Loucy (cell line): ENCODE measurements around the gene TNFRSF8.

Source experiments
- H2AFZ ChIP-seq: fragments of 200-600 bp; sonication (generic); 2 replicates; pipeline ENCODE4 v1.6.0; 2016; ENCODE audit warnings: antibody characterized with exemption, mild to moderate bottlenecking, low read length, moderate library complexity
- H3F3A ChIP-seq: fragments of 200-600 bp; 2 replicates; pipeline ENCODE4 v1.6.0; 2016; ENCODE audit warnings: antibody characterized with exemption, low read depth, mild to moderate bottlenecking
- H3K27me3 ChIP-seq: fragments of 200-600 bp; sonication (generic); 2 replicates; pipeline ENCODE4 v1.6.1; 2014; ENCODE audit warnings: low read length, mild to moderate bottlenecking; ENCODE audit not compliant: insufficient read depth, poor library complexity, severe bottlenecking
- H3K36me3 ChIP-seq: fragments of 200-600 bp; sonication (generic); 2 replicates; pipeline ENCODE4 v1.6.1; 2016; ENCODE audit warnings: low read length; ENCODE audit not compliant: insufficient read depth
- H3K4me1 ChIP-seq: fragments of 200-600 bp; sonication (generic); 2 replicates; pipeline ENCODE4 v1.5.1; 2014; ENCODE audit warnings: low read length, mild to moderate bottlenecking; ENCODE audit not compliant: insufficient read depth, poor library complexity, severe bottlenecking
- H3K4me2 ChIP-seq: fragments of 200-600 bp; sonication (generic); 2 replicates; pipeline ENCODE4 v1.6.0; 2014; ENCODE audit warnings: antibody characterized with exemption, low read length, low read depth, mild to moderate bottlenecking; ENCODE audit not compliant: poor library complexity, severe bottlenecking
- H3K4me3 ChIP-seq: fragments of 200-600 bp; sonication (generic); 2 replicates; pipeline ENCODE4 v1.5.1; 2014; ENCODE audit warnings: low read length, mild to moderate bottlenecking, mixed read lengths; ENCODE audit not compliant: poor library complexity, severe bottlenecking
- H3K79me2 ChIP-seq: fragments of 200-600 bp; sonication (generic); 2 replicates; pipeline ENCODE4 v1.6.1; 2014; ENCODE audit warnings: low read length; ENCODE audit not compliant: insufficient read depth
- H3K9ac ChIP-seq: fragments of 200-600 bp; sonication (generic); 2 replicates; pipeline ENCODE4 v1.6.0; 2014; ENCODE audit warnings: mild to moderate bottlenecking, low read depth, low read length, moderate library complexity; ENCODE audit not compliant: poor library complexity, severe bottlenecking
- H3K9me2 ChIP-seq: fragments of 200-600 bp; sonication (generic); replicated peaks from 2 replicates; pipeline ENCODE4 v1.6.1; 2016; ENCODE audit warnings: low read depth, low read length, mixed read lengths
- H3K9me3 ChIP-seq: fragments of 200-600 bp; sonication (generic); 2 replicates; pipeline ENCODE4 v1.6.1; 2014; ENCODE audit warnings: mild to moderate bottlenecking, antibody characterized with exemption, low read length, low read depth; ENCODE audit not compliant: insufficient read depth
- H4K20me1 ChIP-seq: fragments of 200-600 bp; sonication (generic); 2 replicates; pipeline ENCODE4 v1.6.0; 2014; ENCODE audit warnings: antibody characterized with exemption, low read length, mild to moderate bottlenecking; ENCODE audit not compliant: insufficient read depth, poor library complexity, severe bottlenecking
- EZH2phosphoT487 ChIP-seq: fragments of 200-600 bp; IDR thresholded peaks from 2 replicates; pipeline ENCODE4 v1.6.1; 2018; ENCODE audit warnings: antibody characterized with exemption, mild to moderate bottlenecking, moderate library complexity, borderline replicate concordance
- TF ChIP-seq, protein P1 (sequence below): fragments of 200-600 bp; sonication (generic); conservative IDR thresholded peaks from 2 replicates; pipeline ENCODE4 v1.5.1; 2014; ENCODE audit warnings: mild to moderate bottlenecking, antibody characterized with exemption, low read length

The TNFRSF8 gene

DNA sequence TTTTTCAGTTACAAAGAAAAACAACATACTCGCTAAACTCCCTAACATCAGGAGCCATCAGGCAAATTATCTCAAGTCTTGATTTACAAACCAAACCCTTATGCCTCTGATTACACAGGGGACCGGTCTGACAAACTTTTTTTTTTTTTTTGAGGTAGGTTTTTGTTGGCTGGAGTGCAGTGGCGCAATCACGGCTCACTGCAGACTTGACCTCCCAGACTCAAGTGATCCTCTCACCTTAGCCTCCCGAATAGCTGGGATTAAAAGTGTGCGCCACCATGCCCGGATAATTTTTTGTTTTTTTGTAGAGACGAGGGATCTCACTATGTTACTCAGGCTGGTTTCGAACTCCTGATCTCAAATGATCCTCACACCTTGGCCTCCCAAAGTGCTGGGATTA is 47.6 kb upstream of the TNFRSF8 start:
- Histone ChIP-seq H3K9me2 (no peaks in the 10 kb centered on the region), H4K20me1 (no peaks in the 10 kb centered on the region), H3K4me3 (no peak overlapping the region), H2AFZ (no peak overlapping the region), H3K4me1 (peaks cover 6% of the 10 kb centered on the region), H3K36me3 (peaks cover 18% of the 10 kb centered on the region; the same call in 1 of the 2 replicates), H3K27me3 (no peaks in the 10 kb centered on the region), H3K4me2 (no peak overlapping the region), H3K9ac (no peak overlapping the region), H3K9me3 (no peaks in the 10 kb centered on the region), H3K79me2 (peaks cover 9% of the 10 kb centered on the region), H3F3A (0 out of 2 replicates have a peak, but pooled peaks cover 3% of the 10 kb centered on the region)
- TF ChIP-seq, protein P1, sequence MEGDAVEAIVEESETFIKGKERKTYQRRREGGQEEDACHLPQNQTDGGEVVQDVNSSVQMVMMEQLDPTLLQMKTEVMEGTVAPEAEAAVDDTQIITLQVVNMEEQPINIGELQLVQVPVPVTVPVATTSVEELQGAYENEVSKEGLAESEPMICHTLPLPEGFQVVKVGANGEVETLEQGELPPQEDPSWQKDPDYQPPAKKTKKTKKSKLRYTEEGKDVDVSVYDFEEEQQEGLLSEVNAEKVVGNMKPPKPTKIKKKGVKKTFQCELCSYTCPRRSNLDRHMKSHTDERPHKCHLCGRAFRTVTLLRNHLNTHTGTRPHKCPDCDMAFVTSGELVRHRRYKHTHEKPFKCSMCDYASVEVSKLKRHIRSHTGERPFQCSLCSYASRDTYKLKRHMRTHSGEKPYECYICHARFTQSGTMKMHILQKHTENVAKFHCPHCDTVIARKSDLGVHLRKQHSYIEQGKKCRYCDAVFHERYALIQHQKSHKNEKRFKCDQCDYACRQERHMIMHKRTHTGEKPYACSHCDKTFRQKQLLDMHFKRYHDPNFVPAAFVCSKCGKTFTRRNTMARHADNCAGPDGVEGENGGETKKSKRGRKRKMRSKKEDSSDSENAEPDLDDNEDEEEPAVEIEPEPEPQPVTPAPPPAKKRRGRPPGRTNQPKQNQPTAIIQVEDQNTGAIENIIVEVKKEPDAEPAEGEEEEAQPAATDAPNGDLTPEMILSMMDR, result no peak
- no peak for TF ChIP-seq EZH2phosphoT487

GRCh38 chr1:12016182-12016581 is 46.9 kb upstream of the TNFRSF8 start:
- Histone ChIP-seq H3K4me2 (no peak overlapping the region), H3K36me3 (peaks cover 12% of the 10 kb centered on the region; the same call in 1 of the 2 replicates), H3K27me3 (no peaks in the 10 kb centered on the region), H2AFZ (no peak overlapping the region), H3K9me2 (no peaks in the 10 kb centered on the region), H3K4me3 (no peak overlapping the region), H4K20me1 (no peaks in the 10 kb centered on the region), H3K9ac (no peak overlapping the region), H3K4me1 (peaks cover 6% of the 10 kb centered on the region), H3F3A (0 out of 2 replicates have a peak, but pooled peaks cover 3% of the 10 kb centered on the region), H3K79me2 (peaks cover 14% of the 10 kb centered on the region), H3K9me3 (no peaks in the 10 kb centered on the region)
- TF ChIP-seq, protein P1, result no peak
- TF ChIP-seq EZH2phosphoT487, result no peak

- H3K27me3 ChIP-seq, result no peaks in the 10 kb centered on the region
- peaks cover 23% of the 10 kb centered on the region for H3K79me2 ChIP-seq
- peaks cover 12% of the 10 kb centered on the region for H3K4me1 ChIP-seq
- H3K36me3 ChIP-seq, result no peaks in the 10 kb centered on the region
- H3K4me3 ChIP-seq, result peak overlapping the region; percentile 85
- peak overlapping the region; percentile 77 for H3K9ac ChIP-seq
- no peaks in the 10 kb centered on the region for H3K9me3 ChIP-seq
- no peaks in the 10 kb centered on the region for H4K20me1 ChIP-seq
- TF ChIP-seq, protein P1, result no peak
- H3K4me2 ChIP-seq, result peak overlapping the region; percentile 78
- H3F3A ChIP-seq, result 0 out of 2 replicates have a peak, but pooled peaks cover 3% of the 10 kb centered on the region
- H3K9me2 ChIP-seq, result no peaks in the 10 kb centered on the region
- H2AFZ ChIP-seq, result peak overlapping the region; percentile 47; the same call in 1 of the 2 replicates
These were observed 43.1 kb upstream of the TNFRSF8 start for GRCh38 chr1:12019858-12020509.
